Measurements from ENCODE around the gene BUD13. TPM values are rescaled to one million over a fixed set of nuclear protein-coding genes. Genes with fewer than 3 reads are reported as not detected.

The BUD13 gene
- polyA plus RNA-seq, 1 of the 3 experiments (the other 2 are of a cell fraction) = 15.5 TPM

DNA sequence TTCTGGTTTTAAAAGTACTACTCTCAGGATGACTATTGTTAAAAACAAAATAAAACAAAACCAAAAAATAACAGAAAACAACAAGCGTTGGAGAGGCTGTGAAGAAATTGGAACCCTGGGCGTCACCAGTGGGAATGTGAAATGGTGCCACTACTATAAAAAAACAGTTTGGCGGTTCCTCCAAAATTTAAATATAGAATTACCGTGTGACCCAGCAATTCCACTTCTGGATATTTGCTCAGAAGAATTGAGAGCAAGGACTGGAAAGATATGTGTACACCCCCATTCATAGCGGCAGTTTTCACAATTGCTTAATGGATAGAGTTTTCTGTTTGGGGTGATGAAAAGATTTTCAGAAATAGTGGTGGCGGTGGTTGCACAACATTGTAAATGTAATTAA lies 41.7 kb upstream of the BUD13 start (continued):
- TF ChIP-seq, protein P1, sequence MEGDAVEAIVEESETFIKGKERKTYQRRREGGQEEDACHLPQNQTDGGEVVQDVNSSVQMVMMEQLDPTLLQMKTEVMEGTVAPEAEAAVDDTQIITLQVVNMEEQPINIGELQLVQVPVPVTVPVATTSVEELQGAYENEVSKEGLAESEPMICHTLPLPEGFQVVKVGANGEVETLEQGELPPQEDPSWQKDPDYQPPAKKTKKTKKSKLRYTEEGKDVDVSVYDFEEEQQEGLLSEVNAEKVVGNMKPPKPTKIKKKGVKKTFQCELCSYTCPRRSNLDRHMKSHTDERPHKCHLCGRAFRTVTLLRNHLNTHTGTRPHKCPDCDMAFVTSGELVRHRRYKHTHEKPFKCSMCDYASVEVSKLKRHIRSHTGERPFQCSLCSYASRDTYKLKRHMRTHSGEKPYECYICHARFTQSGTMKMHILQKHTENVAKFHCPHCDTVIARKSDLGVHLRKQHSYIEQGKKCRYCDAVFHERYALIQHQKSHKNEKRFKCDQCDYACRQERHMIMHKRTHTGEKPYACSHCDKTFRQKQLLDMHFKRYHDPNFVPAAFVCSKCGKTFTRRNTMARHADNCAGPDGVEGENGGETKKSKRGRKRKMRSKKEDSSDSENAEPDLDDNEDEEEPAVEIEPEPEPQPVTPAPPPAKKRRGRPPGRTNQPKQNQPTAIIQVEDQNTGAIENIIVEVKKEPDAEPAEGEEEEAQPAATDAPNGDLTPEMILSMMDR (IDR thresholded peaks at IDR 0.05) = no peak
- TF ChIP-seq RCOR1 (IDR thresholded peaks at IDR 0.05; ENCODE audit: low read length) = no peak

DNA sequence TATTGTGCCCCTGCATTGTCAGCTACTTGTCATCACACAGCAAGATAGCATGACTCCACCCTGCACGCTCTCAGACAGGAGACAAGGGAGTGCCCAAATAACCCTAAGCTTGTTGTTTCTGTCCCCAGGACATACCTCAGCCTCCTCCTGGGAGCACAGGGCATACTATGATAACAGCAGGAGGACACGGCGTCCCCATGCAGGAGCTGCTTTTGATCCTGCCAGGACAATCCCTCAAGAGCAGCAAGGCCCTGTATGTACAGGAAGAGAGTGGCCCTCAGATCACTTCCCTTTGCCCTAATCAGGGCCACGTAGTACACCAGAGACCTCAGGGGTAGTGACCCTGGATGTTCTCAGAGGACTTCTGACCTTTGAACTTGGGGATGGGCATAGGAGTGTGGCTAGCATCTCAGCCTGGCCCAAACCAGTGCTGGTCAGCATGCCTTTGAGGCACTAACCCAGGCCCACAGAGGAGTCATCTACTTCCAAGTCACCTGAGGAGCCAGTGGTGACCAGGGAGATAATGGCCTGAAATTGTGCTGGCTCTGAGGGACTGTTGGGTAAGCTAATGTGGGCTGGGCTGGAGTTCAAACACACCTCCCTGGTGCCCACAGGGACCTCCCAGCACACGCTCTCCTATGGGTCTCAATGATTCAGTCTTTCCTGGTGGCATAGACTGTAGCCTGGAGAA lies 41.1 kb upstream of the BUD13 start:
- no peaks in the 10 kb centered on the region for H3K9me3 ChIP-seq
- H3K27ac ChIP-seq (ENCODE audit: low read depth in 2 of 2, low read length in 1 of 2) = no peak overlapping the region
- H3K9me2 ChIP-seq = no peaks in the 10 kb centered on the region
- H3F3A ChIP-seq (replicated peaks; ENCODE audit: insufficient read depth) = no peaks in the 10 kb centered on the region
- no peak overlapping the region for H3K9ac ChIP-seq
- H3K79me2 ChIP-seq (ENCODE audit: insufficient read depth) = no peaks in the 10 kb centered on the region
- no peaks in the 10 kb centered on the region for H3K4me1 ChIP-seq (ENCODE audit: control insufficient read depth in 1 of 2, insufficient read depth in 2 of 2, low read depth in 1 of 2, low read length in 1 of 2)
- no peak overlapping the region for H3K4me2 ChIP-seq
- TF ChIP-seq, protein P2, sequence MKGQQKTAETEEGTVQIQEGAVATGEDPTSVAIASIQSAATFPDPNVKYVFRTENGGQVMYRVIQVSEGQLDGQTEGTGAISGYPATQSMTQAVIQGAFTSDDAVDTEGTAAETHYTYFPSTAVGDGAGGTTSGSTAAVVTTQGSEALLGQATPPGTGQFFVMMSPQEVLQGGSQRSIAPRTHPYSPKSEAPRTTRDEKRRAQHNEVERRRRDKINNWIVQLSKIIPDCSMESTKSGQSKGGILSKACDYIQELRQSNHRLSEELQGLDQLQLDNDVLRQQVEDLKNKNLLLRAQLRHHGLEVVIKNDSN (IDR thresholded peaks at IDR 0.05; ENCODE audit: borderline replicate concordance, low read depth) = no peak
- TF ChIP-seq NRF1 (IDR thresholded peaks at IDR 0.05; ENCODE audit: low read depth, low read length) = no peak
- no peak for TF ChIP-seq RFX5 (IDR thresholded peaks at IDR 0.05; ENCODE audit: low read length)
- TF ChIP-seq MXI1 (IDR thresholded peaks at IDR 0.05; ENCODE audit: low read depth, low read length) = no peak
- TF ChIP-seq, protein P3, sequence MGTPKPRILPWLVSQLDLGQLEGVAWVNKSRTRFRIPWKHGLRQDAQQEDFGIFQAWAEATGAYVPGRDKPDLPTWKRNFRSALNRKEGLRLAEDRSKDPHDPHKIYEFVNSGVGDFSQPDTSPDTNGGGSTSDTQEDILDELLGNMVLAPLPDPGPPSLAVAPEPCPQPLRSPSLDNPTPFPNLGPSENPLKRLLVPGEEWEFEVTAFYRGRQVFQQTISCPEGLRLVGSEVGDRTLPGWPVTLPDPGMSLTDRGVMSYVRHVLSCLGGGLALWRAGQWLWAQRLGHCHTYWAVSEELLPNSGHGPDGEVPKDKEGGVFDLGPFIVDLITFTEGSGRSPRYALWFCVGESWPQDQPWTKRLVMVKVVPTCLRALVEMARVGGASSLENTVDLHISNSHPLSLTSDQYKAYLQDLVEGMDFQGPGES (IDR thresholded peaks at IDR 0.05; ENCODE audit: low read depth, low read length) = no peak
- no peak for TF ChIP-seq MEF2A (IDR thresholded peaks at IDR 0.05; ENCODE audit: borderline replicate concordance, low read depth)
- TF ChIP-seq, protein P4, sequence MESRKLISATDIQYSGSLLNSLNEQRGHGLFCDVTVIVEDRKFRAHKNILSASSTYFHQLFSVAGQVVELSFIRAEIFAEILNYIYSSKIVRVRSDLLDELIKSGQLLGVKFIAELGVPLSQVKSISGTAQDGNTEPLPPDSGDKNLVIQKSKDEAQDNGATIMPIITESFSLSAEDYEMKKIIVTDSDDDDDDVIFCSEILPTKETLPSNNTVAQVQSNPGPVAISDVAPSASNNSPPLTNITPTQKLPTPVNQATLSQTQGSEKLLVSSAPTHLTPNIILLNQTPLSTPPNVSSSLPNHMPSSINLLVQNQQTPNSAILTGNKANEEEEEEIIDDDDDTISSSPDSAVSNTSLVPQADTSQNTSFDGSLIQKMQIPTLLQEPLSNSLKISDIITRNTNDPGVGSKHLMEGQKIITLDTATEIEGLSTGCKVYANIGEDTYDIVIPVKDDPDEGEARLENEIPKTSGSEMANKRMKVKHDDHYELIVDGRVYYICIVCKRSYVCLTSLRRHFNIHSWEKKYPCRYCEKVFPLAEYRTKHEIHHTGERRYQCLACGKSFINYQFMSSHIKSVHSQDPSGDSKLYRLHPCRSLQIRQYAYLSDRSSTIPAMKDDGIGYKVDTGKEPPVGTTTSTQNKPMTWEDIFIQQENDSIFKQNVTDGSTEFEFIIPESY (IDR thresholded peaks at IDR 0.05; ENCODE audit: borderline replicate concordance, low read depth) = no peak
- no peak for TF ChIP-seq TAF1 (IDR thresholded peaks at IDR 0.05; ENCODE audit: borderline replicate concordance, low read depth, low read length)
- TF ChIP-seq SIN3A (IDR thresholded peaks at IDR 0.05; ENCODE audit: borderline replicate concordance, low read depth, low read length) = no peak
- TF ChIP-seq GATA2 (CRISPR knock-in tag; IDR thresholded peaks at IDR 0.05) = no peak
- no peak for TF ChIP-seq GABPA (IDR thresholded peaks at IDR 0.05; ENCODE audit: low read depth)
- TF ChIP-seq RXRA (IDR thresholded peaks at IDR 0.05; ENCODE audit: borderline replicate concordance, low read depth) = no peak
- TF ChIP-seq JUND (IDR thresholded peaks at IDR 0.05) = no peak
- H3K27me3 ChIP-seq (ENCODE audit: insufficient read depth) = no peaks in the 10 kb centered on the region
- CTCF ChIA-PET = interaction anchor here (1.1 to 2.8 kb wide), 5 partner anchors 22 to 292 kb away, joined by 3 to 16 read pairs (median 7); partner anchors contain the start of gene APOA5
- 86% methylated on average over 5 of the region's 5 CpGs for WGBS (ENCODE audit: low lambda C conversion rate)
- DNase-seq = no peak
- H3K4me3 ChIP-seq (ENCODE audit: low read depth in 2 of 2, low read length in 1 of 2) = no peak overlapping the region
- no peaks in the 10 kb centered on the region for H3K36me3 ChIP-seq (replicated peaks in 1 of 2; ENCODE audit: control insufficient read depth in 1 of 2, insufficient read depth in 2 of 2, low read length in 1 of 2)
- POLR2A ChIA-PET = no interaction called here
- no peaks in the 10 kb centered on the region for H4K20me1 ChIP-seq (ENCODE audit: insufficient read depth)
- H2AFZ ChIP-seq (ENCODE audit: low read depth) = no peak overlapping the region

Data from SK-N-SH (cell line).